Smooth muscle cell (in vitro differentiated cells): Measurements from ENCODE around the gene SMURF1. TPM values are rescaled to one million over a fixed set of nuclear protein-coding genes. Genes with fewer than 3 reads are reported as not detected.

Source experiments
- DNase-seq: peaks from one replicate; lab custom pipeline; 2025; ENCODE audit not compliant: unreplicated experiment; lab: John Stamatoyannopoulos, UW
- H2AFZ ChIP-seq: fragments of 200-600 bp; sonication (generic); 2 replicates; pipeline ENCODE4 v1.6.0; 2016; ENCODE audit warnings: antibody characterized with exemption, low read depth, mild to moderate bottlenecking
- H3F3A ChIP-seq: fragments of 200-600 bp; sonication (generic); 2 replicates; pipeline ENCODE4 v1.6.0; 2017; ENCODE audit warnings: antibody characterized with exemption, low read depth
- H3K27ac ChIP-seq: fragments of 200-600 bp; sonication (generic); 2 replicates; pipeline ENCODE4 v1.5.1; 2016; ENCODE audit warnings: low read depth, mild to moderate bottlenecking
- H3K27me3 ChIP-seq: fragments of 200-600 bp; sonication (generic); 2 replicates; pipeline ENCODE4 v1.6.1; 2016; ENCODE audit warnings: low read depth, mild to moderate bottlenecking
- H3K36me3 ChIP-seq: fragments of 200-600 bp; sonication (generic); 2 replicates; pipeline ENCODE4 v1.5.1; 2016; ENCODE audit warnings: low read depth
- H3K4me1 ChIP-seq: fragments of 200-600 bp; sonication (generic); 2 replicates; pipeline ENCODE4 v1.5.1; 2016; ENCODE audit warnings: low read depth
- H3K4me2 ChIP-seq: fragments of 200-600 bp; sonication (generic); 2 replicates; pipeline ENCODE4 v1.6.0; 2016; ENCODE audit warnings: mild to moderate bottlenecking
- H3K4me3 ChIP-seq: fragments of 200-600 bp; sonication (generic); 2 replicates; pipeline ENCODE4 v1.5.1; 2016; ENCODE audit warnings: mild to moderate bottlenecking
- H3K79me2 ChIP-seq: fragments of 200-600 bp; sonication (generic); 2 replicates; pipeline ENCODE4 v1.6.0; 2016; ENCODE audit warnings: low read depth, mild to moderate bottlenecking
- H3K9ac ChIP-seq: fragments of 200-600 bp; sonication (generic); 2 replicates; pipeline ENCODE4 v1.6.0; 2016; ENCODE audit warnings: low read depth
- H3K9me3 ChIP-seq: fragments of 200-600 bp; sonication (generic); replicated peaks from 2 replicates; pipeline ENCODE4 v1.5.1; 2016; ENCODE audit warnings: low read depth
- H4K20me1 ChIP-seq: fragments of 200-600 bp; sonication (generic); 2 replicates; pipeline ENCODE4 v1.6.0; 2016; ENCODE audit warnings: low read depth
- WGBS: methylation state at CpG from one replicate; pipeline ENCODE4 v1.1.7; 2016; ENCODE audit warnings: low lambda C conversion rate; 5-methylcytosine and 5-hydroxymethylcytosine counted together
- polyA plus RNA-seq: library from polyadenylated mRNA; unstranded; fragments of >200 nt; fragmentation: Nextera tagmentation; extraction: Ambion mirVana; gene quantifications from 2 replicates; pipeline ENCODE4 v1.2.1, GENCODE V29; 2016
- total RNA-seq: library from RNA; depleted of rRNA; stranded (reverse); fragments of >200 nt; gene quantifications from 2 replicates; pipeline ENCODE4 v1.2.3, GENCODE V29; 2014
- TF ChIP-seq, protein P1 (sequence below): fragments of 200-600 bp; sonication (generic); IDR thresholded peaks from 2 replicates; pipeline ENCODE4 v1.5.1; 2017; ENCODE audit warnings: borderline replicate concordance, mild to moderate bottlenecking, antibody characterized with exemption; ENCODE audit not compliant: insufficient read depth, poor library complexity, severe bottlenecking

Gene SMURF1
- total and polyA plus RNA-seq, 2 experiments from 2014 or later, result 17.5 to 28.5 TPM

DNA sequence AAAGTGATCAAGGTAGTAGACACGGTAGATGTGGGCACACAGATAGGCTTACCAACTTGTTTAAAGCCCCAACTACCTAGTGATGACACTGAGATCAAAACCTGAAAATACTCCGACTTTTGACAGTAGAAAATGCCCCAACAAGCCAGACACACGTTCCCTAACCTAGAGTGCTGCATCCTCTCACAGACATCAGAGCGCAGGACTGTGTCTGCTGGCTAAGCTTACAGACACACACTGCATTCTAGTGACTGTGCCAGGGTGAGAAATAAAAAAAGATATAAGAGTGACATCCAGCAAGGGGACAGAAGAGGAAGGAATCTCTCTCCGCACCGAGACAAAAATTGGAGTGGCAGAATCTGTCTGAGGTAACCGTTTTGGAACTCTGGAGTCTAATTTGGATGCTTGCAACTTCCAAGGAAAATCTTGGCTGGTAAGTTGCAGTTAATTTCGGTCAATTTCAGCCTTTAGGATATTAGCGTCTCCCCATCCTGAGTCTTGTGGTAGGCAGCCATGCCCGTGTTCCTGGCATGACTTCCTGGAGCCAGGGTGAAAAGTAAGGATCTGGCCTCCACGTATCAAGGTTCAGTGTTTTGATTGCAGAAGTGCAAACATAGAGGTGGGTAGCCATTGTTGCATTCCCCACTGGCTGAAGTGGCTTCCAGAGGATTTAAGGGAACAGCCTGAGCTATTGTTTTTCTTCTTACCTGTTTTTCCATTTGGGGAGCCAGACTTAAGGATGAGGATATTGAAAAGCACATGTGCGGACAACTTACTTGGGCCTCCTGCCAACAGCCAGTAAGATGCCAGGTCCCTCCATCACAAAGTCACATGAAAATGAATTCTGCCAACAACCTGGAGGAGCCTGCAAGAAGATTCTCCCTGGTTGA is 124.1 kb downstream of the SMURF1 start:
- H3K4me3 ChIP-seq, result no peak overlapping the region
- no peaks in the 10 kb centered on the region for H3K27me3 ChIP-seq
- no peak overlapping the region for H3K4me2 ChIP-seq
- H3K9ac ChIP-seq, result no peak overlapping the region
- 95% methylated on average over 12 of the region's 12 CpGs for WGBS
- H3K27ac ChIP-seq, result no peak overlapping the region
- no peaks in the 10 kb centered on the region for H3K9me3 ChIP-seq
- TF ChIP-seq, protein P1, sequence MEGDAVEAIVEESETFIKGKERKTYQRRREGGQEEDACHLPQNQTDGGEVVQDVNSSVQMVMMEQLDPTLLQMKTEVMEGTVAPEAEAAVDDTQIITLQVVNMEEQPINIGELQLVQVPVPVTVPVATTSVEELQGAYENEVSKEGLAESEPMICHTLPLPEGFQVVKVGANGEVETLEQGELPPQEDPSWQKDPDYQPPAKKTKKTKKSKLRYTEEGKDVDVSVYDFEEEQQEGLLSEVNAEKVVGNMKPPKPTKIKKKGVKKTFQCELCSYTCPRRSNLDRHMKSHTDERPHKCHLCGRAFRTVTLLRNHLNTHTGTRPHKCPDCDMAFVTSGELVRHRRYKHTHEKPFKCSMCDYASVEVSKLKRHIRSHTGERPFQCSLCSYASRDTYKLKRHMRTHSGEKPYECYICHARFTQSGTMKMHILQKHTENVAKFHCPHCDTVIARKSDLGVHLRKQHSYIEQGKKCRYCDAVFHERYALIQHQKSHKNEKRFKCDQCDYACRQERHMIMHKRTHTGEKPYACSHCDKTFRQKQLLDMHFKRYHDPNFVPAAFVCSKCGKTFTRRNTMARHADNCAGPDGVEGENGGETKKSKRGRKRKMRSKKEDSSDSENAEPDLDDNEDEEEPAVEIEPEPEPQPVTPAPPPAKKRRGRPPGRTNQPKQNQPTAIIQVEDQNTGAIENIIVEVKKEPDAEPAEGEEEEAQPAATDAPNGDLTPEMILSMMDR, result no peak
- H3K36me3 ChIP-seq, result peaks cover 10% of the 10 kb centered on the region
- H3K4me1 ChIP-seq, result no peaks in the 10 kb centered on the region
- H3F3A ChIP-seq, result no peaks in the 10 kb centered on the region
- no peak for DNase-seq
- H4K20me1 ChIP-seq, result peaks cover 6% of the 10 kb centered on the region
- no peak overlapping the region for H2AFZ ChIP-seq
- H3K79me2 ChIP-seq, result no peaks in the 10 kb centered on the region

DNA sequence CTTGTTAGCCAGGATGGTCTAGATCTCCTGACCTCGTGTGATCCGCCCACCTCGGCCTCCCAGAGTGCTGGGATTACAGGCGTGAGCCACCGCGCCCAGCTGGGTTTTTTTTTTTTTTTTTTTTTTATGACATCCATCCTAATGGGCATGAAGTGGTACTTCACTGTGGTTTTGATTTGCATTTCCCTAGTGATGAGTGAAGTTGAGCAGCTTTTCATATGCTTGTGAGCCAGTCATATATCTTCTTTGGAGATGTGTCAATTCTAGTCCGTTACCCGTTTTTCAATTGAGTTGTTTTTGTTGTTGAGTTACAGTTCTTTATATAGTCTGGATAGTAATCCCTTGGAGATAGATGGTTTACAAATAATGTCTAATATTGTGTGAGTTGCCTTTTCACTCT is 127.7 kb downstream of the SMURF1 start:
- 98% methylated on average over 8 of the region's 8 CpGs for WGBS
- H3K36me3 ChIP-seq, result peaks cover 19% of the 10 kb centered on the region

DNA sequence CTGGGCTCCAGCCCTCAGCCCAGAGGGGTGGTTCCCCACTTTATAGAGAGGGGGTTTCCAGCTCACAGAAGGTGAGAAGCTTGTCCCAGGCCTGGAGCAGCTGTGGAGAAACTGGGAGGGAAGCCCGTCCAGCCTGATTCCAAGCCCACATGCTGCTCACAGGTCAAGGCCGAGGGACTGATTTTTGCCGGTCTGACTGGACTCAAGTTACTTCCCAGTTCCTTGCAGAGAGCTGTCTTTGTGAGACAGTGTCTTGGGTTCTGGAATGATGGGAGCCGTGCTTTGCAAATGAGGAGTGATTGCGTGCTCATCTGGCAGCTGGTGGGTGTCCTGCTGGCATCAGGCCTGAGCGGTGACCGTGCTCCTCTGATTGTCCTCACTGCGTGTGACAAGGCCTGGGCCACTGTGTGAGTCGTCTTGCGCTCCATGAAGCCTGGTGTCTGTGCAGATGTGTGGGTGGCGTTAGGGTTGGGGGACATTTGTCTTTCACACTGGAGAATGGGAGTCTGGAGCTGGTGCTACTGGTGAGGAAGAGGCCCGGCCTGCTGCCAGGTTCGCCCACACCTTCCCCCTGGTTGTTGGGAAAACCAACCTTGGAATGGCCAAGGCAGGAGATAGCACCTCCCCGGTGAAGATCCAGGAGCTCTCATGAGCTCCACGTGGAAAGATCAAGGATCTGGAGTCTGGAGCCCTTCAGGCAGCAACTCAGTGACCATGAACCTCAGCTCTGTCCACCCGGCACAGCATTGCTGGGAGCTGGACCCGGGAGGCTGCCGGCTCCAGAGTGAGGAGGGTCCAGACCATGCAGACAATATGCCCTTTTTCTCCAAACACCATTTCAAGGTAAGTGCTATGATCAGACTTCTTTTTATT is 129.6 kb downstream of the SMURF1 start:
- Histone ChIP-seq H3K4me2 (no peak overlapping the region), H4K20me1 (peaks cover 6% of the 10 kb centered on the region), H3K9me3 (no peaks in the 10 kb centered on the region), H3K36me3 (peaks cover 24% of the 10 kb centered on the region), H3K4me3 (no peak overlapping the region), H3K27ac (no peak overlapping the region), H3K27me3 (no peaks in the 10 kb centered on the region), H3F3A (no peaks in the 10 kb centered on the region), H3K9ac (no peak overlapping the region), H2AFZ (no peak overlapping the region), H3K79me2 (no peaks in the 10 kb centered on the region), H3K4me1 (no peaks in the 10 kb centered on the region)
- TF ChIP-seq, protein P1, result no peak
- no peak for DNase-seq
- 97% methylated on average over 18 of the region's 18 CpGs for WGBS

More for the DNA sequence above, 127.7 kb downstream of the SMURF1 start:
- no peaks in the 10 kb centered on the region for H3K4me1 ChIP-seq
- H3K4me2 ChIP-seq, result no peak overlapping the region
- H3F3A ChIP-seq, result no peaks in the 10 kb centered on the region
- H3K79me2 ChIP-seq, result no peaks in the 10 kb centered on the region
- no peak for DNase-seq
- no peak overlapping the region for H3K27ac ChIP-seq
- no peak overlapping the region for H3K4me3 ChIP-seq
- no peak overlapping the region for H3K9ac ChIP-seq
- H4K20me1 ChIP-seq, result peaks cover 6% of the 10 kb centered on the region
- TF ChIP-seq, protein P1, result no peak
- H3K27me3 ChIP-seq, result no peaks in the 10 kb centered on the region
- H3K9me3 ChIP-seq, result no peaks in the 10 kb centered on the region
- no peak overlapping the region for H2AFZ ChIP-seq
